Spleen (tissue), 7 donors: ENCODE measurements around the gene ZNF778.

Experiments used
- POLR2A ChIP-seq, 3 donors: fragments of 450-650 bp; IDR thresholded peaks; one replicate each; pipeline ENCODE4 v1.5.1; 2017; ENCODE audit warnings: antibody characterized with exemption in 3 of 3, mild to moderate bottlenecking in 1 of 3
- TF ChIP-seq, protein P1 (sequence below), 11 experiments: fragments of 200-600 bp in 7 of 11; fragments of 450-650 bp in 4 of 11; sonication (generic) in 4 of 11; IDR thresholded peaks in 8 of 11; conservative IDR thresholded peaks in 3 of 11; 1 replicate in 7 of 11; 2 replicates in 4 of 11; pipeline versions ENCODE4 v1.4.0 to v1.8.0; 2016 to 2021; ENCODE audit warnings: antibody characterized with exemption in 11 of 11, inconsistent platforms in 4 of 11, mild to moderate bottlenecking in 1 of 11
- donor health status: DM: no; HTN: no; CAD: no; lungs with moderate emphysema.
- donor health status: DM: no; HTN: no; CAD: no.
- donor health status: DM: no; HTN: no; CAD: no.

GRCh38 chr16:89202422-89203215 lies 14.9 kb upstream of the ZNF778 start:
- no peak for TF ChIP-seq POLR2A (IDR thresholded peaks at IDR 0.05)
- TF ChIP-seq, protein P1, sequence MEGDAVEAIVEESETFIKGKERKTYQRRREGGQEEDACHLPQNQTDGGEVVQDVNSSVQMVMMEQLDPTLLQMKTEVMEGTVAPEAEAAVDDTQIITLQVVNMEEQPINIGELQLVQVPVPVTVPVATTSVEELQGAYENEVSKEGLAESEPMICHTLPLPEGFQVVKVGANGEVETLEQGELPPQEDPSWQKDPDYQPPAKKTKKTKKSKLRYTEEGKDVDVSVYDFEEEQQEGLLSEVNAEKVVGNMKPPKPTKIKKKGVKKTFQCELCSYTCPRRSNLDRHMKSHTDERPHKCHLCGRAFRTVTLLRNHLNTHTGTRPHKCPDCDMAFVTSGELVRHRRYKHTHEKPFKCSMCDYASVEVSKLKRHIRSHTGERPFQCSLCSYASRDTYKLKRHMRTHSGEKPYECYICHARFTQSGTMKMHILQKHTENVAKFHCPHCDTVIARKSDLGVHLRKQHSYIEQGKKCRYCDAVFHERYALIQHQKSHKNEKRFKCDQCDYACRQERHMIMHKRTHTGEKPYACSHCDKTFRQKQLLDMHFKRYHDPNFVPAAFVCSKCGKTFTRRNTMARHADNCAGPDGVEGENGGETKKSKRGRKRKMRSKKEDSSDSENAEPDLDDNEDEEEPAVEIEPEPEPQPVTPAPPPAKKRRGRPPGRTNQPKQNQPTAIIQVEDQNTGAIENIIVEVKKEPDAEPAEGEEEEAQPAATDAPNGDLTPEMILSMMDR (IDR thresholded peaks at IDR 0.05 in 8 of 11, conservative IDR thresholded peaks at IDR 0.05 in 3 of 11) = no peak
